ENCODE measurements around the gene RCOR1.

DNA sequence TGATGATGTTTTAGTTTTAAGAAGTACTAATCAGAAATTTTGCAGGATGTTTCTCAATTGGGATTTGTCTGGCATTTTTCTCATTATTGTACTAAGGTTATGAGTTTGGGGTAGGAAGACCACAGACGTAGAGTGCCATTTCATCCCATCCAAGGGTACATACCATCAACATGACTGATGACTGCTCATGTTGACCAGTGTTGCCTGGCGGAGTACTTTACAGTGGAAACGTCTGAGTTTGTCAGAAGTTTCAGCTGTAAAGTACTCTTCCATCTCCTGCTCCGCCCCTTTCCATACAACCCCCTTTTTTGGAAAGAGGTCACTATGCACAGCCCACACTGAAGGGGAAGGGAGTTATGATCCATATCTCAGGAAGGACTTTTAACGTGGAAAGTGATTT is 74.2 kb downstream of the RCOR1 start:
- TF ChIP-seq, protein P1, sequence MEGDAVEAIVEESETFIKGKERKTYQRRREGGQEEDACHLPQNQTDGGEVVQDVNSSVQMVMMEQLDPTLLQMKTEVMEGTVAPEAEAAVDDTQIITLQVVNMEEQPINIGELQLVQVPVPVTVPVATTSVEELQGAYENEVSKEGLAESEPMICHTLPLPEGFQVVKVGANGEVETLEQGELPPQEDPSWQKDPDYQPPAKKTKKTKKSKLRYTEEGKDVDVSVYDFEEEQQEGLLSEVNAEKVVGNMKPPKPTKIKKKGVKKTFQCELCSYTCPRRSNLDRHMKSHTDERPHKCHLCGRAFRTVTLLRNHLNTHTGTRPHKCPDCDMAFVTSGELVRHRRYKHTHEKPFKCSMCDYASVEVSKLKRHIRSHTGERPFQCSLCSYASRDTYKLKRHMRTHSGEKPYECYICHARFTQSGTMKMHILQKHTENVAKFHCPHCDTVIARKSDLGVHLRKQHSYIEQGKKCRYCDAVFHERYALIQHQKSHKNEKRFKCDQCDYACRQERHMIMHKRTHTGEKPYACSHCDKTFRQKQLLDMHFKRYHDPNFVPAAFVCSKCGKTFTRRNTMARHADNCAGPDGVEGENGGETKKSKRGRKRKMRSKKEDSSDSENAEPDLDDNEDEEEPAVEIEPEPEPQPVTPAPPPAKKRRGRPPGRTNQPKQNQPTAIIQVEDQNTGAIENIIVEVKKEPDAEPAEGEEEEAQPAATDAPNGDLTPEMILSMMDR (IDR thresholded peaks at IDR 0.05; ENCODE audit: insufficient read depth, low read length), result no peak
- TF ChIP-seq GABPA (IDR thresholded peaks at IDR 0.05; ENCODE audit: low read depth) (no peak), POLR2AphosphoS5 (IDR thresholded peaks at IDR 0.05; ENCODE audit: low read depth) (no peak)
- TF ChIP-seq, protein P2, sequence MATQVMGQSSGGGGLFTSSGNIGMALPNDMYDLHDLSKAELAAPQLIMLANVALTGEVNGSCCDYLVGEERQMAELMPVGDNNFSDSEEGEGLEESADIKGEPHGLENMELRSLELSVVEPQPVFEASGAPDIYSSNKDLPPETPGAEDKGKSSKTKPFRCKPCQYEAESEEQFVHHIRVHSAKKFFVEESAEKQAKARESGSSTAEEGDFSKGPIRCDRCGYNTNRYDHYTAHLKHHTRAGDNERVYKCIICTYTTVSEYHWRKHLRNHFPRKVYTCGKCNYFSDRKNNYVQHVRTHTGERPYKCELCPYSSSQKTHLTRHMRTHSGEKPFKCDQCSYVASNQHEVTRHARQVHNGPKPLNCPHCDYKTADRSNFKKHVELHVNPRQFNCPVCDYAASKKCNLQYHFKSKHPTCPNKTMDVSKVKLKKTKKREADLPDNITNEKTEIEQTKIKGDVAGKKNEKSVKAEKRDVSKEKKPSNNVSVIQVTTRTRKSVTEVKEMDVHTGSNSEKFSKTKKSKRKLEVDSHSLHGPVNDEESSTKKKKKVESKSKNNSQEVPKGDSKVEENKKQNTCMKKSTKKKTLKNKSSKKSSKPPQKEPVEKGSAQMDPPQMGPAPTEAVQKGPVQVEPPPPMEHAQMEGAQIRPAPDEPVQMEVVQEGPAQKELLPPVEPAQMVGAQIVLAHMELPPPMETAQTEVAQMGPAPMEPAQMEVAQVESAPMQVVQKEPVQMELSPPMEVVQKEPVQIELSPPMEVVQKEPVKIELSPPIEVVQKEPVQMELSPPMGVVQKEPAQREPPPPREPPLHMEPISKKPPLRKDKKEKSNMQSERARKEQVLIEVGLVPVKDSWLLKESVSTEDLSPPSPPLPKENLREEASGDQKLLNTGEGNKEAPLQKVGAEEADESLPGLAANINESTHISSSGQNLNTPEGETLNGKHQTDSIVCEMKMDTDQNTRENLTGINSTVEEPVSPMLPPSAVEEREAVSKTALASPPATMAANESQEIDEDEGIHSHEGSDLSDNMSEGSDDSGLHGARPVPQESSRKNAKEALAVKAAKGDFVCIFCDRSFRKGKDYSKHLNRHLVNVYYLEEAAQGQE (IDR thresholded peaks at IDR 0.05; ENCODE audit: insufficient replicate concordance, low read depth), result no peak

Measured in HL-60 (cell line).